GM23248 (cell line): ENCODE data around the gene S100PBP. TPM values are rescaled to one million over a fixed set of nuclear protein-coding genes. Genes with fewer than 3 reads are reported as not detected.
A peak's percentile ranks its signal among the peaks of the same experiment; 100 is the strongest.

Experiments
- DNase-seq: peaks from one replicate; pipeline ENCODE4 v3.0.0-alpha.2; 2015
- H2AFZ ChIP-seq: fragments of 200-600 bp; sonication (generic); 2 replicates; pipeline ENCODE4 v1.6.1; 2016; ENCODE audit warnings: antibody characterized with exemption
- H3F3A ChIP-seq: fragments of 200-600 bp; sonication (generic); 2 replicates; pipeline ENCODE4 v1.6.1; 2016; ENCODE audit warnings: mild to moderate bottlenecking, antibody characterized with exemption, mixed run types; ENCODE audit not compliant: insufficient read depth
- H3K27ac ChIP-seq: fragments of 200-600 bp; sonication (generic); 2 replicates; pipeline ENCODE4 v1.5.1; 2016; ENCODE audit warnings: mild to moderate bottlenecking
- H3K27me3 ChIP-seq: fragments of 200-600 bp; sonication (generic); replicated peaks from 2 replicates; pipeline ENCODE4 v1.6.1; 2016; ENCODE audit warnings: mild to moderate bottlenecking; ENCODE audit not compliant: insufficient read depth
- H3K36me3 ChIP-seq: fragments of 200-600 bp; sonication (generic); 2 replicates; pipeline ENCODE4 v1.6.1; 2016; ENCODE audit warnings: low read depth, mild to moderate bottlenecking
- H3K4me1 ChIP-seq: fragments of 200-600 bp; sonication (generic); 2 replicates; pipeline ENCODE4 v1.6.1; 2016; ENCODE audit warnings: mild to moderate bottlenecking; ENCODE audit not compliant: insufficient read depth
- H3K4me2 ChIP-seq: fragments of 200-600 bp; sonication (generic); one replicate; pipeline ENCODE4 v1.6.1; 2016; ENCODE audit warnings: mild to moderate bottlenecking; ENCODE audit not compliant: unreplicated experiment
- H3K4me3 ChIP-seq: fragments of 200-600 bp; sonication (generic); 2 replicates; pipeline ENCODE4 v1.5.1; 2016; ENCODE audit warnings: mild to moderate bottlenecking
- H3K79me2 ChIP-seq: fragments of 200-600 bp; sonication (generic); 2 replicates; pipeline ENCODE4 v1.6.1; 2016; ENCODE audit warnings: mild to moderate bottlenecking; ENCODE audit not compliant: insufficient read depth
- H3K9ac ChIP-seq: fragments of 200-600 bp; sonication (generic); 2 replicates; pipeline ENCODE4 v1.6.1; 2016; ENCODE audit warnings: mild to moderate bottlenecking
- H3K9me2 ChIP-seq: fragments of 200-600 bp; sonication (generic); 2 replicates; pipeline ENCODE4 v1.6.1; 2016; ENCODE audit warnings: mixed run types, mild to moderate bottlenecking, moderate library complexity; ENCODE audit not compliant: insufficient read depth
- H3K9me3 ChIP-seq: fragments of 200-600 bp; sonication (generic); one replicate; pipeline ENCODE4 v1.6.1; 2017; ENCODE audit warnings: low read depth
- H4K20me1 ChIP-seq: fragments of 200-600 bp; sonication (generic); 2 replicates; pipeline ENCODE4 v1.6.0; 2016; ENCODE audit not compliant: insufficient read depth
- EZH2 ChIP-seq: fragments of 200-600 bp; sonication (generic); IDR thresholded peaks from 2 replicates; pipeline ENCODE4 v1.6.1; 2018; ENCODE audit warnings: antibody characterized with exemption, mild to moderate bottlenecking; ENCODE audit not compliant: insufficient read depth, poor library complexity, severe bottlenecking
- EZH2phosphoT487 ChIP-seq: fragments of 200-600 bp; sonication (generic); IDR thresholded peaks from 2 replicates; pipeline ENCODE4 v1.6.1; 2018; ENCODE audit warnings: antibody characterized with exemption, moderate library complexity, mild to moderate bottlenecking, low read depth; ENCODE audit not compliant: insufficient read depth
- whole genome bisulfite sequencing, 2 experiments: methylation state at CpG; one replicate each; pipeline ENCODE4 v1.1.6; 2015 to 2017; ENCODE audit warnings: low lambda C conversion rate in 2 of 2, low coverage in 1 of 2; ENCODE audit errors: missing lambda C conversion rate in 2 of 2; 5-methylcytosine and 5-hydroxymethylcytosine counted together
- in situ Hi-C: fragments of 300-500 bp; cut with MboI; formaldehyde crosslinking; loops from 2 replicates; pipeline ENCODE4 v1.15.0; 2020
- polyA plus RNA-seq: library from polyadenylated mRNA; unstranded; fragments of >200 nt; fragmentation: Nextera tagmentation; extraction: Ambion mirVana; gene quantifications from 2 replicates; pipeline ENCODE4 v1.2.1, GENCODE V29; 2016
- total RNA-seq: library from RNA; depleted of rRNA; stranded (reverse); fragments of >200 nt; shearing (Covaris generic); gene quantifications from 2 replicates; pipeline ENCODE4 v1.2.3, GENCODE V29; 2014

Gene S100PBP
- total and polyA plus RNA-seq, 2 experiments from 2014 or later = 15.7 to 25.2 TPM

GRCh38 chr1:32885676-32886003 is 68.2 kb downstream of the S100PBP start:
- Histone ChIP-seq H3K79me2 (no peaks in the 10 kb centered on the region), H3K9me2 (no peaks in the 10 kb centered on the region), H3K4me2 (no peak overlapping the region), H4K20me1 (no peaks in the 10 kb centered on the region), H3K9me3 (no peaks in the 10 kb centered on the region), H2AFZ (no peak overlapping the region), H3K27me3 (peaks cover 16% of the 10 kb centered on the region; the same call in 1 of the 2 replicates), H3K4me3 (no peak overlapping the region), H3F3A (no peaks in the 10 kb centered on the region), H3K27ac (no peak overlapping the region), H3K4me1 (no peaks in the 10 kb centered on the region), H3K9ac (no peak overlapping the region), H3K36me3 (no peaks in the 10 kb centered on the region)
- DNase-seq = no peak
- in situ Hi-C loops = no loop called here
- TF ChIP-seq EZH2phosphoT487 (no peak), EZH2 (no peak)
- WGBS, 2 experiments = 17 to 34% methylated on average over 3 to 8 of the region's 8 CpGs

DNA sequence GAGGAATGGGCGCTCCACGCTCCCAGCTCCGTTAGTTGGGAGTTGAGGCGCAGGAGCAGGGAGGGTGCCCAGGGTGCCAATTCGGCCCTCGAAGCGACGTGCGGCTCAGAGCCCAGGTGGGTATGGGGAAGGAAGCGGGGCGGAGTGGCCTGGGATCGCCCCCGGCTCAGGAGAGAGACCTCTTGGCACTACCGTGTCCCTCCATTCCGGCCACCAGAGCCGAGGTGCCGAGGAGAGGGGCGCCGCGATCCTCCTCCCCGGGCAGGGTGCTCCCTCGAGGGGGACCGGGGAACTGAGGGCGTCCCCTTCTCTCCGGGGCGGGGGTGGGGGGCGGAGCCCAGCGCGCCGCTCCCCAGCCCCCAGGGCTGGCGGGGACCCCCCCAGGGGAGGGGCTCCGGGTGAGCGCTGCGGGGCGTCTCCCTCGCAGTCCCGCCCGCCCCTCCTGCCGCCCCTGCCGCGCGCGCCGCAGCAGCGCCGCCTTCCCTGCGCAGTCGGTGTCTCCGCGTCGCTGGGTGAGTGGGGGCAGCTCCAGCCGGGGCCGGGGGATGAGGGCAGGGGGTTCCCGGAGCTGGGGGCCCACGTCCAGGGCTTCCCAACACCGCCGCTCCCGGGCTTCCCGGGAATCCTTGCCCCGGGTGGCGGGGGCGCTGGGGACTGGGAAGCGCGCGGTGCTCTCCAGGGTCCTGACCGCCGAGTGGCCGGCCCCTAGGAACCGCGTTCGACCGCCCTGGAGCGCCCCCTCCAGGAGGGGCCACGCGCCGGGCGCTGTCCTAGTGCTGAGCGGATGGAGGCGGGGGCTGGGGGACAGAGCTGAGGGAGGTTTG is 68.8 kb downstream of the S100PBP start, which contains the start of gene HPCA:
Gene HPCA, plus strand, starts transcription at position 488 of the 824 bp plus-strand sequence. CDS start 2,408 bp downstream, outside the sequence.
- Histone ChIP-seq H3K36me3 (no peaks in the 10 kb centered on the region), H3K27ac (no peak within 1 kb of the TSS), H3K4me2 (no peak within 1 kb of the TSS), H3K4me3 (no peak within 1 kb of the TSS), H3K4me1 (no peaks in the 10 kb centered on the region), H2AFZ (no peak within 1 kb of the TSS), H3K9me2 (no peaks in the 10 kb centered on the region), H3K9me3 (no peaks in the 10 kb centered on the region), H3K9ac (no peak within 1 kb of the TSS), H3K27me3 (peaks cover 16% of the 10 kb centered on the region; the same call in 1 of the 2 replicates), H4K20me1 (no peaks in the 10 kb centered on the region), H3K79me2 (no peaks in the 10 kb centered on the region), H3F3A (no peaks in the 10 kb centered on the region)
- in situ Hi-C loops = no loop called here
- 2 to 5% methylated on average over 4 to 37 of the region's 79 CpGs for WGBS, 2 experiments
- TF ChIP-seq EZH2phosphoT487 (no peak), EZH2 (no peak)
- peak; percentile 81 for DNase-seq

GRCh38 chr1:32886828-32887414 is 69.5 kb downstream of the S100PBP start:
- no peak overlapping the region for H3K27ac ChIP-seq

GRCh38 chr1:32887623-32888022 is 70.2 kb downstream of the S100PBP start:
- Histone ChIP-seq H3K9ac (no peak overlapping the region), H3K4me2 (no peak overlapping the region), H4K20me1 (no peaks in the 10 kb centered on the region), H3K27ac (no peak overlapping the region), H3K36me3 (no peaks in the 10 kb centered on the region), H3K9me3 (no peaks in the 10 kb centered on the region), H3K4me3 (no peak overlapping the region), H3K27me3 (peaks cover 30% of the 10 kb centered on the region), H3K9me2 (no peaks in the 10 kb centered on the region), H2AFZ (no peak overlapping the region), H3K4me1 (no peaks in the 10 kb centered on the region), H3K79me2 (no peaks in the 10 kb centered on the region), H3F3A (no peaks in the 10 kb centered on the region)
- no peak for DNase-seq
- in situ Hi-C loops = no loop called here
- TF ChIP-seq EZH2 (no peak), EZH2phosphoT487 (no peak)
- 58 to 59% methylated on average over 12 of the region's 12 CpGs for WGBS, 2 experiments

More at GRCh38 chr1:32886828-32887414, 69.5 kb downstream of the S100PBP start:
- H3K9ac ChIP-seq = no peak overlapping the region
- no peaks in the 10 kb centered on the region for H3K79me2 ChIP-seq
- H4K20me1 ChIP-seq = no peaks in the 10 kb centered on the region
- H3K27me3 ChIP-seq = peaks cover 23% of the 10 kb centered on the region
- H3K4me3 ChIP-seq = no peak overlapping the region
- no peak overlapping the region for H2AFZ ChIP-seq
- WGBS, 2 experiments = 49 to 53% methylated on average over 16 of the region's 19 CpGs
- H3K4me1 ChIP-seq = no peaks in the 10 kb centered on the region
- no peaks in the 10 kb centered on the region for H3F3A ChIP-seq
- no peaks in the 10 kb centered on the region for H3K9me2 ChIP-seq
- no peaks in the 10 kb centered on the region for H3K36me3 ChIP-seq
- no peaks in the 10 kb centered on the region for H3K9me3 ChIP-seq
- H3K4me2 ChIP-seq = no peak overlapping the region
- in situ Hi-C loops = no loop called here
- TF ChIP-seq EZH2 (no peak), EZH2phosphoT487 (no peak)
- no peak for DNase-seq
